Duodenal mucosa (tissue), 2 donors: ENCODE measurements around the gene PAIP2B.

ENCODE experiments used
- H3K27ac ChIP-seq: one replicate; pipeline ENCODE4 v1.7.0; 2013; ENCODE audit warnings: low read depth, low read length
- H3K27me3 ChIP-seq, 2 donors: one replicate each; pipeline ENCODE4 v1.7.0; 2013; ENCODE audit warnings: low read length in 2 of 2, control low read depth in 1 of 2; ENCODE audit not compliant: insufficient read depth in 2 of 2, control insufficient read depth in 1 of 2
- H3K36me3 ChIP-seq, 2 donors: one replicate each; pipeline ENCODE4 v1.7.0; 2013; ENCODE audit warnings: low read length in 2 of 2, control low read depth in 1 of 2; ENCODE audit not compliant: insufficient read depth in 2 of 2, control insufficient read depth in 1 of 2
- H3K4me1 ChIP-seq, 2 donors: one replicate each; pipeline ENCODE4 v1.7.0; 2013; ENCODE audit warnings: low read length in 2 of 2, control low read depth in 1 of 2; ENCODE audit not compliant: insufficient read depth in 2 of 2, control insufficient read depth in 1 of 2
- H3K4me3 ChIP-seq, 2 donors: one replicate each; pipeline ENCODE4 v1.7.0; 2013; ENCODE audit warnings: low read length in 2 of 2, low read depth in 1 of 2
- H3K9ac ChIP-seq, 2 donors: one replicate each; pipeline ENCODE4 v1.7.0; 2013; ENCODE audit warnings: low read length in 2 of 2, low read depth in 1 of 2
- H3K9me3 ChIP-seq, 2 donors: one replicate each; pipeline ENCODE4 v1.7.0; 2013; ENCODE audit warnings: low read length in 2 of 2, control low read depth in 1 of 2; ENCODE audit not compliant: control insufficient read depth in 1 of 2

PAIP2B gene

GRCh38 chr2:71156573-71156972, 70.3 kb downstream of the PAIP2B start:
- Histone ChIP-seq H3K4me3 (peak overlapping the region in 1 of 2 donors; percentile 40), H3K9ac (no peak overlapping the region), H3K27ac (no peak overlapping the region), H3K4me1 (peaks cover 0 to 3% of the 10 kb centered on the region in 2 donors), H3K36me3 (no peaks in the 10 kb centered on the region), H3K27me3 (peaks cover 0 to 7% of the 10 kb centered on the region in 2 donors), H3K9me3 (no peaks in the 10 kb centered on the region)

DNA sequence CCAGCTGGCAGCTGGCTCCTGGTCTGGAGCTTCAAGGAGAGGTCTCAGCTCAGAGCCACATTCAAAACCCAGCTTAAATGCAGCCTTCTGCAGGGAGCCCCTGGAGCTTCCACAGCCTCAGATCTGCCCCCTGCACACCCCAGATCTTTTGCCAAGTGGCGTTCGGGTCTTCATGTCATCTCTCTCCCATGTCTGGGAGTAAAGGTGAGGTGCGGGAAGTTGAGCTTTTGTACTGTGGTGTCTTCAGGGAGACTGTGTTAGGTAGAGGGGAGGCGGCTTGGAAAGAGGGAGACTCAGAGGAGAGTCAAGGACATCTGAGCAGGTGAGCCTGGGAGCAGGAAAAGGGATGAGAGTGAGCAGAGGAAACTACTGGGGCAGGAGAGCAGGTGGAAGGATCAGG, 71.1 kb downstream of the PAIP2B start:
- Histone ChIP-seq H3K27ac (no peak overlapping the region), H3K4me1 (peaks cover 0 to 3% of the 10 kb centered on the region in 2 donors), H3K9me3 (no peaks in the 10 kb centered on the region), H3K4me3 (no peak overlapping the region), H3K36me3 (peaks cover 0 to 2% of the 10 kb centered on the region in 2 donors), H3K27me3 (peaks cover 0 to 7% of the 10 kb centered on the region in 2 donors), H3K9ac (no peak overlapping the region)

DNA sequence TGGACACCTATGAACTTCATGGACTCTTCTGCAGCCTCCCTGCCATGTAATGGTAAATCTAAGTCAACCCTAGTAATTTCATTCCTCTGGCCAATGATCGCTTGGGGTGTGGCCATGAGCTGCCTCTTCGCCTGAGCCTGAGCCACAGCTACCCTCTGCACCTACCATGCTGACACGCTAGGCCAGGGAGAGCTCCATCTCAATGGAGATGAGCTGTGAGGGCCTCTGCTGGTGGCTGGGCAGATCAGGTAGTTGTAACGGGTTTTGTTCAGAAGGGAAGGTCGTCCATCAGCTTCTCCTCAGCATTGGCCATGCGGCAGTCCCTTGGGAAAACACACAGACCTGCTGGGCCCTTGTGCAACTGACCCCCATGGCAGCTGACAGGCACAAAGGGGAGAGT, 72.1 kb downstream of the PAIP2B start:
- no peak overlapping the region for H3K27ac ChIP-seq
- H3K4me1 ChIP-seq = peaks cover 0 to 3% of the 10 kb centered on the region in 2 donors
- no peak overlapping the region for H3K4me3 ChIP-seq
- no peak overlapping the region for H3K9ac ChIP-seq
- H3K36me3 ChIP-seq = peaks cover 6 to 13% of the 10 kb centered on the region in 2 donors
- no peaks in the 10 kb centered on the region for H3K9me3 ChIP-seq
- H3K27me3 ChIP-seq = peaks cover 0 to 7% of the 10 kb centered on the region in 2 donors

DNA sequence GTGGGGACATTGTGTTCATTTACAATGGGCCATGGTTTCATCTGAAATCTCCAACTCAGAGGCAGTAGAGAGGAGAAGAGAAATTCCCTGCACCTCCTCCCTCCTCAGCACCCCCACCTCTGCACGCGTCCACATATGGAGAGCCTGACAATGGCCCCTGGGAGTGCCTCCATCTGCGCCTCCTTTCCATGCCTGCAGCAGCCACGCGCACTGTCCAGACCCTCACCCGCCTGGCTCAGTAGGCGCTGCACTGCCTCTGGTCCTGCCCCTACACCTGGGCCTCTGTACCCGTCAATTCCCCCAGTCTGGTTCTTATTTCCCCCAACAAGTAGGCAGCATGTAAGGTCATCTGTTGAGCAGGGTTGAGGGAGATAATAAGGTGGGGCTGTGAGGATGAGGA, 72.6 kb downstream of the PAIP2B start:
- H3K4me3 ChIP-seq = no peak overlapping the region
- H3K27ac ChIP-seq = no peak overlapping the region
- H3K27me3 ChIP-seq = peaks cover 0 to 7% of the 10 kb centered on the region in 2 donors

DNA sequence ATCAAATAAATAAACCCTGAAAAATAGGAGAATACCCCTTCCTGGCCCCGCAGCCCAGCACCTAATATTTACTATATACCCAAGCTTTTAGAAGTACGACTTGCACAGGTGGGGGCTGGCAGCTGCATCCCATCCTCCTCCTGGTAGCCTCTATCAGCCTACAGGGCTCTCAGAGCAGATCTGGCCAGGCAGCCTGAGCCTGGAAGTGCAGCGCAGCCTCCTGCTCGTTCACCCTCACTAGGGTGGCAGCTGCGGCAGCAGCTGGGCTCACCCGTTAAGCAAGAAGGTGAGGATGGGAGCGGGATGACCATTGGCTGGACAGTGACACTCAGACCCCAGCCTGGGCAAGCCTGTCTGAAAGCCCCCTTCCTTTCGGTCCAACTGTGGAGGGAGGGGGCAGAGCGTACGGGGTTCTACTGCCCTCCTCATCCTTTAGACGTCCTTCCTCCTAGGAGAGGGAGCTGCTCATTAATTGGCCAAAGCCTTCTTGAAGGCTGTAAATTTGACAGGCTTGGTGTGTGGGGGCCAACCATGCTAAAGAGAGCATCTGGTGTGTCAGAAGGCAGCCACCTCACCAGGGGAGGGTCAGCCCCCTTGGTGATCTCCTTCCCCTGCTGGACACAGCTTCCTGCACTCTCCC, 73.2 kb downstream of the PAIP2B start:
- Histone ChIP-seq H3K9ac (no peak overlapping the region), H3K9me3 (no peaks in the 10 kb centered on the region), H3K4me1 (peaks cover 0 to 3% of the 10 kb centered on the region in 2 donors), H3K27me3 (peaks cover 0 to 7% of the 10 kb centered on the region in 2 donors), H3K4me3 (no peak overlapping the region), H3K27ac (no peak overlapping the region), H3K36me3 (peaks cover 13 to 23% of the 10 kb centered on the region in 2 donors)

More for the DNA sequence above, 72.6 kb downstream of the PAIP2B start:
- Histone ChIP-seq H3K9me3 (no peaks in the 10 kb centered on the region), H3K36me3 (peaks cover 9 to 18% of the 10 kb centered on the region in 2 donors), H3K4me1 (peaks cover 0 to 3% of the 10 kb centered on the region in 2 donors), H3K9ac (no peak overlapping the region)

- Histone ChIP-seq H3K4me1 (no peaks in the 10 kb centered on the region), H3K27ac (no peak overlapping the region), H3K36me3 (peaks cover 19 to 44% of the 10 kb centered on the region in 2 donors), H3K4me3 (no peak overlapping the region), H3K9me3 (no peaks in the 10 kb centered on the region), H3K27me3 (peaks cover 0 to 2% of the 10 kb centered on the region in 2 donors), H3K9ac (no peak overlapping the region)
Observed at GRCh38 chr2:71151620-71152019, 75.3 kb downstream of the PAIP2B start.

- peaks cover 26 to 56% of the 10 kb centered on the region in 2 donors for H3K36me3 ChIP-seq
- no peak overlapping the region for H3K4me3 ChIP-seq
- no peaks in the 10 kb centered on the region for H3K9me3 ChIP-seq
- no peak overlapping the region for H3K9ac ChIP-seq
- H3K27me3 ChIP-seq = no peaks in the 10 kb centered on the region
- H3K27ac ChIP-seq = no peak overlapping the region
- H3K4me1 ChIP-seq = no peaks in the 10 kb centered on the region
Observed at GRCh38 chr2:71150082-71150816, 76.7 kb downstream of the PAIP2B start.

GRCh38 chr2:71148506-71149063, 78.3 kb downstream of the PAIP2B start:
- H3K4me3 ChIP-seq = no peak overlapping the region
- no peaks in the 10 kb centered on the region for H3K27me3 ChIP-seq
- no peak overlapping the region for H3K27ac ChIP-seq
- H3K9ac ChIP-seq = no peak overlapping the region
- no peaks in the 10 kb centered on the region for H3K9me3 ChIP-seq
- no peaks in the 10 kb centered on the region for H3K4me1 ChIP-seq
- peaks cover 41 to 72% of the 10 kb centered on the region in 2 donors for H3K36me3 ChIP-seq

- Histone ChIP-seq H3K27ac (no peak overlapping the region), H3K27me3 (no peaks in the 10 kb centered on the region), H3K4me3 (no peak overlapping the region), H3K9me3 (no peaks in the 10 kb centered on the region), H3K9ac (no peak overlapping the region), H3K4me1 (no peaks in the 10 kb centered on the region), H3K36me3 (peaks cover 54 to 93% of the 10 kb centered on the region in 2 donors)
Observed at GRCh38 chr2:71143782-71144181, 83.1 kb downstream of the PAIP2B start.

- Histone ChIP-seq H3K9ac (no peak overlapping the region), H3K4me3 (no peak overlapping the region), H3K9me3 (no peaks in the 10 kb centered on the region), H3K27ac (no peak overlapping the region), H3K36me3 (peaks cover 26 to 69% of the 10 kb centered on the region in 2 donors), H3K4me1 (peaks cover 7 to 14% of the 10 kb centered on the region in 2 donors), H3K27me3 (no peaks in the 10 kb centered on the region)
Observed at GRCh38 chr2:71136174-71136573, 90.7 kb downstream of the PAIP2B start.
